GM21576 (cell line): ENCODE results near the gene GDAP2.

Experiments
- ATAC-seq: cut with Tn5 transposase; IDR thresholded peaks from one replicate; pipeline ENCODE4 v1.9.1; 2021; ENCODE audit warnings: mild to moderate bottlenecking, moderate library complexity; ENCODE audit not compliant: unreplicated experiment

Gene GDAP2

DNA sequence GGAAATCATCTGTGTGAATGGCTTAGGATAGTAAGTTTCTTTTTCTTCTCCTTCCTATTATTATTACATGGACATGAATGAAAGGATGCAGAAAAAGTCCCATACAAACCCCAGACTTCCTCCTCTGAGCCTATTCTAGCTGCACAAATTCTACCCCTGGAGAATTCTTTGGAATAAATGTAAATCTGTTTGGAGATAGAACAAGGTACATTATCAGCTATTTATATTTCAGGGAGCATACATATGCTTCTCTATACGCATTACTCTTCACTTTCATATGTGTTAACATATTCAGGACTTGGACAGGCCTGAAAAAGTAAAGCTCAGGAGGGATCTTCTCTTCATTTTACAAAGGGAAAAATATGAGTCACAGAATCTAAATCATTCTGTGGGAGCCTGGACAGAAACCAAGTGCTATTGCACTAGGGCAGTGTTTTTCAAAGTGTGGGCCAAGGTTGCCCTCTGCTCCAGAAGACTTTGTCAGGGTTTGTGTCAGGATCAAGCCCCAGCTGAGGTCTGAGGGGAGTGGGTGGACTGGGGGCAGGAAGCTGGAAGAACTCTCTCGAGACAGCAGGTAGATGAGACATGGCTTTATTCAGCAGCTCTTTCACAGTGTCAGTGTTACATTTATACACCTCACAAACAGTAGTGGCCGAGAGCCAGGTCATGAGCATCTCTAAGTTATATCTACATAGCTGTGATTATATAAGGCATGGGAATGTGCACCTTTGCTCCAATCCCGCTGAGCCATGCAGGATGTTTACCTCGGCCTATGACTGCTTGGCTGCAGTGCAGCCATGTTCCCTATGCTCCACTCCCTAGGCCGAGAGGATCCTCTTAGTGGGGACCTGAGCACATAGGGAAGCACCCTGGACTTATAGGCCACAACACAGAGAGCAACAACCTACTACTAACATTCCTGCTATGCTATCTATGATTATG is 114.3 kb downstream of the GDAP2 start:
- ATAC-seq: no peak
